ENCODE results near the gene EFNA4. TPM values are rescaled to one million over a fixed set of nuclear protein-coding genes. Genes with fewer than 3 reads are reported as not detected.
A peak's percentile ranks its signal among the peaks of the same experiment; 100 is the strongest.

EFNA4 gene
- total RNA-seq, 1 experiment from 2014 or later, result 9.8 TPM

GRCh38 chr1:155071701-155072100 is 8.2 kb downstream of the EFNA4 start:
- ATAC-seq, result no peak
- Histone ChIP-seq H4K20me1 (ENCODE audit: insufficient read depth) (no peaks in the 10 kb centered on the region), H3K4me1 (ENCODE audit: control insufficient read depth in 1 of 2, insufficient read depth in 2 of 2, low read length in 2 of 2) (peaks cover 12 to 23% of the 10 kb centered on the region in 2 experiments), H3K27ac (ENCODE audit: low read depth, low read length) (no peak overlapping the region), H3K27me3 (ENCODE audit: insufficient read depth, low read length) (no peaks in the 10 kb centered on the region), H3K36me3 (ENCODE audit: control insufficient read depth in 1 of 2, insufficient read depth in 2 of 2, low read length in 2 of 2) (peaks cover 0 to 13% of the 10 kb centered on the region in 2 experiments; a peak in 2 of 4 replicates), H3K9me3 (ENCODE audit: control insufficient read depth in 1 of 2, insufficient read depth in 1 of 2, low read depth in 1 of 2, low read length in 2 of 2) (no peaks in the 10 kb centered on the region), H2AFZ (ENCODE audit: low read depth, low read length, poor library complexity, severe bottlenecking) (no peak overlapping the region), H3K4me2 (ENCODE audit: low read length) (peak overlapping the region; percentile 72; the same call in 1 of the 2 replicates), H3K9ac (ENCODE audit: low read length) (peak overlapping the region; percentile 46; the same call in 1 of the 2 replicates), H3K4me3 (replicated peaks in 1 of 2; ENCODE audit: low read depth in 1 of 2, low read length in 2 of 2) (no peak overlapping the region), H3K9me2 (ENCODE audit: insufficient read depth) (no peaks in the 10 kb centered on the region), H3K79me2 (ENCODE audit: insufficient read depth, low read length) (no peaks in the 10 kb centered on the region)
- no TSS peak for BruUV-seq (replicated peaks)
- DNase-seq (ENCODE audit: low read depth, low spot score), result no peak
- ChIA-PET POLR2A (no interaction called here), RAD21 (ENCODE audit: low non-redundant PET in 1 of 2, low total read pairs in 2 of 2, uncharacterized antibody in 2 of 2, unreplicated experiment in 2 of 2) (no interaction called here), CTCF (interaction anchor here (1.5 to 1.6 kb wide), 2 partner anchors 10 to 13 kb away, joined by 3 to 5 read pairs; no protein-coding TSS in a partner anchor)
- TF ChIP-seq ZBTB33 (IDR thresholded peaks at IDR 0.05; ENCODE audit: extremely low read depth, insufficient replicate concordance, low read length) (no peak), MAX (IDR thresholded peaks at IDR 0.05) (no peak), EGR1 (IDR thresholded peaks at IDR 0.05; ENCODE audit: low read depth) (no peak), EZH2 (IDR thresholded peaks at IDR 0.05) (no peak), ZNF274 (IDR thresholded peaks at IDR 0.05; ENCODE audit: low read depth, low read length) (no peak), SP1 (IDR thresholded peaks at IDR 0.05; ENCODE audit: low read depth) (no peak), CBX3 (IDR thresholded peaks at IDR 0.05; ENCODE audit: low read depth) (no peak), JUND (IDR thresholded peaks at IDR 0.05) (no peak), ATF3 (IDR thresholded peaks at IDR 0.05) (no peak), YY1 (IDR thresholded peaks at IDR 0.05; ENCODE audit: extremely low read depth, insufficient replicate concordance, low read depth, low read length) (no peak), ZFX (IDR thresholded peaks at IDR 0.05) (no peak), SIN3A (IDR thresholded peaks at IDR 0.05; ENCODE audit: low read depth) (no peak), RAD21 (IDR thresholded peaks at IDR 0.05; ENCODE audit: low read depth) (no peak), CEBPB (IDR thresholded peaks at IDR 0.05; ENCODE audit: low read depth) (no peak), ELF1 (IDR thresholded peaks at IDR 0.05; ENCODE audit: borderline replicate concordance, low read depth) (no peak), POLR2AphosphoS5 (IDR thresholded peaks at IDR 0.05; ENCODE audit: low read depth, low read length) (no peak), SRF (IDR thresholded peaks at IDR 0.05; ENCODE audit: low read depth) (no peak), TCF7L2 (IDR thresholded peaks at IDR 0.05; ENCODE audit: borderline replicate concordance, extremely low read depth, insufficient read depth, insufficient read length) (no peak)
- TF ChIP-seq, protein P1, sequence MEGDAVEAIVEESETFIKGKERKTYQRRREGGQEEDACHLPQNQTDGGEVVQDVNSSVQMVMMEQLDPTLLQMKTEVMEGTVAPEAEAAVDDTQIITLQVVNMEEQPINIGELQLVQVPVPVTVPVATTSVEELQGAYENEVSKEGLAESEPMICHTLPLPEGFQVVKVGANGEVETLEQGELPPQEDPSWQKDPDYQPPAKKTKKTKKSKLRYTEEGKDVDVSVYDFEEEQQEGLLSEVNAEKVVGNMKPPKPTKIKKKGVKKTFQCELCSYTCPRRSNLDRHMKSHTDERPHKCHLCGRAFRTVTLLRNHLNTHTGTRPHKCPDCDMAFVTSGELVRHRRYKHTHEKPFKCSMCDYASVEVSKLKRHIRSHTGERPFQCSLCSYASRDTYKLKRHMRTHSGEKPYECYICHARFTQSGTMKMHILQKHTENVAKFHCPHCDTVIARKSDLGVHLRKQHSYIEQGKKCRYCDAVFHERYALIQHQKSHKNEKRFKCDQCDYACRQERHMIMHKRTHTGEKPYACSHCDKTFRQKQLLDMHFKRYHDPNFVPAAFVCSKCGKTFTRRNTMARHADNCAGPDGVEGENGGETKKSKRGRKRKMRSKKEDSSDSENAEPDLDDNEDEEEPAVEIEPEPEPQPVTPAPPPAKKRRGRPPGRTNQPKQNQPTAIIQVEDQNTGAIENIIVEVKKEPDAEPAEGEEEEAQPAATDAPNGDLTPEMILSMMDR (IDR thresholded peaks at IDR 0.05 in 2 of 3, conservative IDR thresholded peaks at IDR 0.05 in 1 of 3; ENCODE audit: borderline replicate concordance in 1 of 3, insufficient read depth in 1 of 3, low read depth in 2 of 3, low read length in 2 of 3), result no peak
- TF ChIP-seq, protein P2, sequence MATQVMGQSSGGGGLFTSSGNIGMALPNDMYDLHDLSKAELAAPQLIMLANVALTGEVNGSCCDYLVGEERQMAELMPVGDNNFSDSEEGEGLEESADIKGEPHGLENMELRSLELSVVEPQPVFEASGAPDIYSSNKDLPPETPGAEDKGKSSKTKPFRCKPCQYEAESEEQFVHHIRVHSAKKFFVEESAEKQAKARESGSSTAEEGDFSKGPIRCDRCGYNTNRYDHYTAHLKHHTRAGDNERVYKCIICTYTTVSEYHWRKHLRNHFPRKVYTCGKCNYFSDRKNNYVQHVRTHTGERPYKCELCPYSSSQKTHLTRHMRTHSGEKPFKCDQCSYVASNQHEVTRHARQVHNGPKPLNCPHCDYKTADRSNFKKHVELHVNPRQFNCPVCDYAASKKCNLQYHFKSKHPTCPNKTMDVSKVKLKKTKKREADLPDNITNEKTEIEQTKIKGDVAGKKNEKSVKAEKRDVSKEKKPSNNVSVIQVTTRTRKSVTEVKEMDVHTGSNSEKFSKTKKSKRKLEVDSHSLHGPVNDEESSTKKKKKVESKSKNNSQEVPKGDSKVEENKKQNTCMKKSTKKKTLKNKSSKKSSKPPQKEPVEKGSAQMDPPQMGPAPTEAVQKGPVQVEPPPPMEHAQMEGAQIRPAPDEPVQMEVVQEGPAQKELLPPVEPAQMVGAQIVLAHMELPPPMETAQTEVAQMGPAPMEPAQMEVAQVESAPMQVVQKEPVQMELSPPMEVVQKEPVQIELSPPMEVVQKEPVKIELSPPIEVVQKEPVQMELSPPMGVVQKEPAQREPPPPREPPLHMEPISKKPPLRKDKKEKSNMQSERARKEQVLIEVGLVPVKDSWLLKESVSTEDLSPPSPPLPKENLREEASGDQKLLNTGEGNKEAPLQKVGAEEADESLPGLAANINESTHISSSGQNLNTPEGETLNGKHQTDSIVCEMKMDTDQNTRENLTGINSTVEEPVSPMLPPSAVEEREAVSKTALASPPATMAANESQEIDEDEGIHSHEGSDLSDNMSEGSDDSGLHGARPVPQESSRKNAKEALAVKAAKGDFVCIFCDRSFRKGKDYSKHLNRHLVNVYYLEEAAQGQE (IDR thresholded peaks at IDR 0.05; ENCODE audit: low read depth), result no peak
- intact Hi-C loops (cut with micrococcal nuclease), result loop anchor here (2.0 kb wide), 1 partner anchor 13 kb away; no protein-coding TSS in a partner anchor
